Vein endothelial cell (primary cell): ENCODE data around the gene SEC24B. TPM values are rescaled to one million over a fixed set of nuclear protein-coding genes. Genes with fewer than 3 reads are reported as not detected.
A peak's percentile ranks its signal among the peaks of the same experiment; 100 is the strongest.

Source experiments
- small RNA-seq: library from RNA; depleted of rRNA; stranded (forward); fragments of <200 nt; gene quantifications from one replicate; pipeline ENCODE3, GENCODE V24; 2012
- total RNA-seq: library from RNA; depleted of rRNA; stranded (reverse); fragments of >200 nt; gene quantifications from 2 replicates; pipeline ENCODE4 v1.2.3, GENCODE V29; 2012

The SEC24B gene
- total RNA-seq = 27.8 and 31.3 TPM in 2 replicates

GRCh38 chr4:109433205-109434006, at the start of gene SEC24B:
Gene SEC24B, plus strand, starts transcription at chr4:109433815. Its CDS starts 55 bp downstream, at chr4:109433870.

GRCh38 chr4:109559983-109560686, 126.5 kb downstream of the SEC24B start, which contains the start of gene MCUB:
Gene MCUB, plus strand, starts transcription at chr4:109560246. Its CDS starts 92 bp downstream, at chr4:109560338.

Small RNAs within 50 kb of the gene (small RNA-seq; reads per million reads assigned to genes)
- gene MIR576 (1.2 reads per million, percentile 66 among the genes with 10 or more reads in this experiment), gene RN7SL55P (not detected)

Other genes starting within 250 kb of the SEC24B start
- 0.33 and 1.7 TPM in 2 replicates for gene COL25A1, start 131.2 kb upstream of the SEC24B start, total RNA-seq
- 38.9 and 54.5 TPM in 2 replicates for gene MCUB, start 126.4 kb downstream of the SEC24B start, total RNA-seq